Measurements from ENCODE around the gene CHRNA1. TPM values are rescaled to one million over a fixed set of nuclear protein-coding genes. Genes with fewer than 3 reads are reported as not detected.

Gene CHRNA1
- total and polyA plus RNA-seq, 2 experiments from 2014 or later = not detected

DNA sequence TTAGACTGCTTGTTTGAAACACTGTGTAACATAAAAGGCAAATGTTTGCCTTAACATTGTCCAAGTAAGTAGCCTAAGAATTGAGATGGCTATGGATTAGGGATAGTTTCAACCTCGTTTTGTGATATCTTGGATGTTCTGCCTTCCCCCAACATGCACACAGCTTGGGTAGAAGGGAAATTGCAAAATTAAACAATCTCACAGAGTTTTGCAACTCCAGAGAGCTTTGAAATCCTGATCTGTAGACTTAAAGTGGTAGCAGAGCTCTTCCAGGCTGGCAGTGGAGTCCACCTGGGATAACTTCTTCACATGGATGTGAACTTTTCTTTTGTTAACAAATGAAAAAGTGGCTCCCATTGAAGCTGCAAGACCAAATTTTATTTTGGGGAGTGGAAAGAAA lies 59.6 kb downstream of the CHRNA1 start:
- H2AFZ ChIP-seq = peak overlapping the region; percentile 75
- H3K27me3 ChIP-seq (ENCODE audit: insufficient read depth) = no peaks in the 10 kb centered on the region
- H3K4me1 ChIP-seq (ENCODE audit: insufficient read depth) = no peaks in the 10 kb centered on the region
- H3K9me3 Mint-ChIP-seq = peaks cover 4% of the 10 kb centered on the region; the same call in 1 of the 3 replicates
- H3K27ac Mint-ChIP-seq = no peak overlapping the region
- no peaks in the 10 kb centered on the region for H3K4me1 Mint-ChIP-seq
- no peaks in the 10 kb centered on the region for H3K36me3 ChIP-seq (ENCODE audit: insufficient read depth)
- ATAC-seq (no peak), DNase-seq (ENCODE audit: low spot score) (no peak)
- H3K4me3 Mint-ChIP-seq = no peak overlapping the region
- peaks cover 2% of the 10 kb centered on the region for H3K27me3 Mint-ChIP-seq (ENCODE audit: insufficient read depth, low read depth, poor library complexity)
- H3K79me2 ChIP-seq (replicated peaks; ENCODE audit: insufficient read depth) = no peaks in the 10 kb centered on the region
- no peak overlapping the region for H3K4me3 ChIP-seq
- H3K9me2 ChIP-seq (ENCODE audit: insufficient read depth) = no peaks in the 10 kb centered on the region
- no peaks in the 10 kb centered on the region for H4K20me1 ChIP-seq (replicated peaks; ENCODE audit: insufficient read depth)
- H3F3A ChIP-seq (replicated peaks; ENCODE audit: low read depth) = no peaks in the 10 kb centered on the region
- H3K27ac ChIP-seq (ENCODE audit: low read depth) = no peak overlapping the region
- TF ChIP-seq, protein P1, sequence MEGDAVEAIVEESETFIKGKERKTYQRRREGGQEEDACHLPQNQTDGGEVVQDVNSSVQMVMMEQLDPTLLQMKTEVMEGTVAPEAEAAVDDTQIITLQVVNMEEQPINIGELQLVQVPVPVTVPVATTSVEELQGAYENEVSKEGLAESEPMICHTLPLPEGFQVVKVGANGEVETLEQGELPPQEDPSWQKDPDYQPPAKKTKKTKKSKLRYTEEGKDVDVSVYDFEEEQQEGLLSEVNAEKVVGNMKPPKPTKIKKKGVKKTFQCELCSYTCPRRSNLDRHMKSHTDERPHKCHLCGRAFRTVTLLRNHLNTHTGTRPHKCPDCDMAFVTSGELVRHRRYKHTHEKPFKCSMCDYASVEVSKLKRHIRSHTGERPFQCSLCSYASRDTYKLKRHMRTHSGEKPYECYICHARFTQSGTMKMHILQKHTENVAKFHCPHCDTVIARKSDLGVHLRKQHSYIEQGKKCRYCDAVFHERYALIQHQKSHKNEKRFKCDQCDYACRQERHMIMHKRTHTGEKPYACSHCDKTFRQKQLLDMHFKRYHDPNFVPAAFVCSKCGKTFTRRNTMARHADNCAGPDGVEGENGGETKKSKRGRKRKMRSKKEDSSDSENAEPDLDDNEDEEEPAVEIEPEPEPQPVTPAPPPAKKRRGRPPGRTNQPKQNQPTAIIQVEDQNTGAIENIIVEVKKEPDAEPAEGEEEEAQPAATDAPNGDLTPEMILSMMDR (conservative IDR thresholded peaks at IDR 0.05; ENCODE audit: low read depth in 2 of 2) = no peak
- TF ChIP-seq, protein P2, sequence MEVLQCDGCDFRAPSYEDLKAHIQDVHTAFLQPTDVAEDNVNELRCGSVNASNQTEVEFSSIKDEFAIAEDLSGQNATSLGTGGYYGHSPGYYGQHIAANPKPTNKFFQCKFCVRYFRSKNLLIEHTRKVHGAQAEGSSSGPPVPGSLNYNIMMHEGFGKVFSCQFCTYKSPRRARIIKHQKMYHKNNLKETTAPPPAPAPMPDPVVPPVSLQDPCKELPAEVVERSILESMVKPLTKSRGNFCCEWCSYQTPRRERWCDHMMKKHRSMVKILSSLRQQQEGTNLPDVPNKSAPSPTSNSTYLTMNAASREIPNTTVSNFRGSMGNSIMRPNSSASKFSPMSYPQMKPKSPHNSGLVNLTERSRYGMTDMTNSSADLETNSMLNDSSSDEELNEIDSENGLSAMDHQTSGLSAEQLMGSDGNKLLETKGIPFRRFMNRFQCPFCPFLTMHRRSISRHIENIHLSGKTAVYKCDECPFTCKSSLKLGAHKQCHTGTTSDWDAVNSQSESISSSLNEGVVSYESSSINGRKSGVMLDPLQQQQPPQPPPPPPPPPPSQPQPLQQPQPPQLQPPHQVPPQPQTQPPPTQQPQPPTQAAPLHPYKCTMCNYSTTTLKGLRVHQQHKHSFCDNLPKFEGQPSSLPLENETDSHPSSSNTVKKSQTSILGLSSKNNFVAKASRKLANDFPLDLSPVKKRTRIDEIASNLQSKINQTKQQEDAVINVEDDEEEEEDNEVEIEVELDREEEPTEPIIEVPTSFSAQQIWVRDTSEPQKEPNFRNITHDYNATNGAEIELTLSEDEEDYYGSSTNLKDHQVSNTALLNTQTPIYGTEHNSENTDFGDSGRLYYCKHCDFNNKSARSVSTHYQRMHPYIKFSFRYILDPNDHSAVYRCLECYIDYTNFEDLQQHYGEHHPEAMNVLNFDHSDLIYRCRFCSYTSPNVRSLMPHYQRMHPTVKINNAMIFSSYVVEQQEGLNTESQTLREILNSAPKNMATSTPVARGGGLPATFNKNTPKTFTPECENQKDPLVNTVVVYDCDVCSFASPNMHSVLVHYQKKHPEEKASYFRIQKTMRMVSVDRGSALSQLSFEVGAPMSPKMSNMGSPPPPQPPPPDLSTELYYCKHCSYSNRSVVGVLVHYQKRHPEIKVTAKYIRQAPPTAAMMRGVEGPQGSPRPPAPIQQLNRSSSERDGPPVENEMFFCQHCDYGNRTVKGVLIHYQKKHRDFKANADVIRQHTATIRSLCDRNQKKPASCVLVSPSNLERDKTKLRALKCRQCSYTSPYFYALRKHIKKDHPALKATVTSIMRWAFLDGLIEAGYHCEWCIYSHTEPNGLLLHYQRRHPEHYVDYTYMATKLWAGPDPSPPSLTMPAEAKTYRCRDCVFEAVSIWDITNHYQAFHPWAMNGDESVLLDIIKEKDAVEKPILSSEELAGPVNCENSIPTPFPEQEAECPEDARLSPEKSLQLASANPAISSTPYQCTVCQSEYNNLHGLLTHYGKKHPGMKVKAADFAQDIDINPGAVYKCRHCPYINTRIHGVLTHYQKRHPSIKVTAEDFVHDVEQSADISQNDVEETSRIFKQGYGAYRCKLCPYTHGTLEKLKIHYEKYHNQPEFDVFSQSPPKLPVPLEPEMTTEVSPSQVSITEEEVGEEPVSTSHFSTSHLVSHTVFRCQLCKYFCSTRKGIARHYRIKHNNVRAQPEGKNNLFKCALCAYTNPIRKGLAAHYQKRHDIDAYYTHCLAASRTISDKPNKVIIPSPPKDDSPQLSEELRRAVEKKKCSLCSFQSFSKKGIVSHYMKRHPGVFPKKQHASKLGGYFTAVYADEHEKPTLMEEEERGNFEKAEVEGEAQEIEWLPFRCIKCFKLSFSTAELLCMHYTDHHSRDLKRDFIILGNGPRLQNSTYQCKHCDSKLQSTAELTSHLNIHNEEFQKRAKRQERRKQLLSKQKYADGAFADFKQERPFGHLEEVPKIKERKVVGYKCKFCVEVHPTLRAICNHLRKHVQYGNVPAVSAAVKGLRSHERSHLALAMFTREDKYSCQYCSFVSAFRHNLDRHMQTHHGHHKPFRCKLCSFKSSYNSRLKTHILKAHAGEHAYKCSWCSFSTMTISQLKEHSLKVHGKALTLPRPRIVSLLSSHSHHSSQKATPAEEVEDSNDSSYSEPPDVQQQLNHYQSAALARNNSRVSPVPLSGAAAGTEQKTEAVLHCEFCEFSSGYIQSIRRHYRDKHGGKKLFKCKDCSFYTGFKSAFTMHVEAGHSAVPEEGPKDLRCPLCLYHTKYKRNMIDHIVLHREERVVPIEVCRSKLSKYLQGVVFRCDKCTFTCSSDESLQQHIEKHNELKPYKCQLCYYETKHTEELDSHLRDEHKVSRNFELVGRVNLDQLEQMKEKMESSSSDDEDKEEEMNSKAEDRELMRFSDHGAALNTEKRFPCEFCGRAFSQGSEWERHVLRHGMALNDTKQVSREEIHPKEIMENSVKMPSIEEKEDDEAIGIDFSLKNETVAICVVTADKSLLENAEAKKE (CRISPR knock-in tag; IDR thresholded peaks at IDR 0.05) = no peak
- H3K4me2 ChIP-seq = no peak overlapping the region
- no peaks in the 10 kb centered on the region for H3K36me3 Mint-ChIP-seq (ENCODE audit: low read depth)

DNA sequence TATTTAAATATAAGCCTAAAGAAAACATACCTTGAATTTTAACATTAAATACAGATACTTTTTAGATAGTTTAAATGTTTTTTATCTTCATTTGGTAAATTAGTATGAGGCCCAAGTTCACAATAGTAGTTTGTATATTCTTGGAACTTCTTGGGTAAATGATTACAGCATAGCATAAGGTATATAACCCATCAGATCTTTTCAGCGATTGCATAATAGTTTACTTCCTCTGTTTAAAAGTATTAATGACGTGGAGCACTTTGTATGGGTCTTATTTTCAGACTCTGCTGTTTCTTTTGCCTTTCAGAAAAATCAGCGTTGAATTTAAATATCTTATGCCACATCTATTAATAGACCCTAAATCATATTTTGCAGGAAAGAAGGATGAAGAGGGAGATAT lies 60.2 kb downstream of the CHRNA1 start:
- Histone ChIP-seq H3K9me2 (ENCODE audit: insufficient read depth) (no peaks in the 10 kb centered on the region), H3K36me3 (ENCODE audit: insufficient read depth) (no peaks in the 10 kb centered on the region), H3K27me3 (ENCODE audit: insufficient read depth) (no peaks in the 10 kb centered on the region), H4K20me1 (replicated peaks; ENCODE audit: insufficient read depth) (no peaks in the 10 kb centered on the region), H3K27ac (ENCODE audit: low read depth) (no peak overlapping the region), H3F3A (replicated peaks; ENCODE audit: low read depth) (no peaks in the 10 kb centered on the region), H3K4me3 (no peak overlapping the region), H3K4me2 (no peak overlapping the region), H3K79me2 (replicated peaks; ENCODE audit: insufficient read depth) (no peaks in the 10 kb centered on the region), H2AFZ (no peak overlapping the region), H3K4me1 (ENCODE audit: insufficient read depth) (no peaks in the 10 kb centered on the region; the same call in 1 of the 2 replicates)
- Mint-ChIP-seq H3K9me3 (peaks cover 4% of the 10 kb centered on the region; the same call in 1 of the 3 replicates), H3K4me3 (no peak overlapping the region), H3K4me1 (peaks cover 2% of the 10 kb centered on the region; the same call in 1 of the 3 replicates), H3K36me3 (ENCODE audit: low read depth) (no peaks in the 10 kb centered on the region), H3K27me3 (ENCODE audit: insufficient read depth, low read depth, poor library complexity) (peaks cover 2% of the 10 kb centered on the region), H3K27ac (no peak overlapping the region)
- no peak for ATAC-seq
- no peak for DNase-seq (ENCODE audit: low spot score)
- TF ChIP-seq, protein P3, sequence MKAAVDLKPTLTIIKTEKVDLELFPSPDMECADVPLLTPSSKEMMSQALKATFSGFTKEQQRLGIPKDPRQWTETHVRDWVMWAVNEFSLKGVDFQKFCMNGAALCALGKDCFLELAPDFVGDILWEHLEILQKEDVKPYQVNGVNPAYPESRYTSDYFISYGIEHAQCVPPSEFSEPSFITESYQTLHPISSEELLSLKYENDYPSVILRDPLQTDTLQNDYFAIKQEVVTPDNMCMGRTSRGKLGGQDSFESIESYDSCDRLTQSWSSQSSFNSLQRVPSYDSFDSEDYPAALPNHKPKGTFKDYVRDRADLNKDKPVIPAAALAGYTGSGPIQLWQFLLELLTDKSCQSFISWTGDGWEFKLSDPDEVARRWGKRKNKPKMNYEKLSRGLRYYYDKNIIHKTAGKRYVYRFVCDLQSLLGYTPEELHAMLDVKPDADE (IDR thresholded peaks at IDR 0.05) = no peak
- TF ChIP-seq, protein P1 (conservative IDR thresholded peaks at IDR 0.05; ENCODE audit: low read depth in 2 of 2) = no peak
- TF ChIP-seq, protein P4, sequence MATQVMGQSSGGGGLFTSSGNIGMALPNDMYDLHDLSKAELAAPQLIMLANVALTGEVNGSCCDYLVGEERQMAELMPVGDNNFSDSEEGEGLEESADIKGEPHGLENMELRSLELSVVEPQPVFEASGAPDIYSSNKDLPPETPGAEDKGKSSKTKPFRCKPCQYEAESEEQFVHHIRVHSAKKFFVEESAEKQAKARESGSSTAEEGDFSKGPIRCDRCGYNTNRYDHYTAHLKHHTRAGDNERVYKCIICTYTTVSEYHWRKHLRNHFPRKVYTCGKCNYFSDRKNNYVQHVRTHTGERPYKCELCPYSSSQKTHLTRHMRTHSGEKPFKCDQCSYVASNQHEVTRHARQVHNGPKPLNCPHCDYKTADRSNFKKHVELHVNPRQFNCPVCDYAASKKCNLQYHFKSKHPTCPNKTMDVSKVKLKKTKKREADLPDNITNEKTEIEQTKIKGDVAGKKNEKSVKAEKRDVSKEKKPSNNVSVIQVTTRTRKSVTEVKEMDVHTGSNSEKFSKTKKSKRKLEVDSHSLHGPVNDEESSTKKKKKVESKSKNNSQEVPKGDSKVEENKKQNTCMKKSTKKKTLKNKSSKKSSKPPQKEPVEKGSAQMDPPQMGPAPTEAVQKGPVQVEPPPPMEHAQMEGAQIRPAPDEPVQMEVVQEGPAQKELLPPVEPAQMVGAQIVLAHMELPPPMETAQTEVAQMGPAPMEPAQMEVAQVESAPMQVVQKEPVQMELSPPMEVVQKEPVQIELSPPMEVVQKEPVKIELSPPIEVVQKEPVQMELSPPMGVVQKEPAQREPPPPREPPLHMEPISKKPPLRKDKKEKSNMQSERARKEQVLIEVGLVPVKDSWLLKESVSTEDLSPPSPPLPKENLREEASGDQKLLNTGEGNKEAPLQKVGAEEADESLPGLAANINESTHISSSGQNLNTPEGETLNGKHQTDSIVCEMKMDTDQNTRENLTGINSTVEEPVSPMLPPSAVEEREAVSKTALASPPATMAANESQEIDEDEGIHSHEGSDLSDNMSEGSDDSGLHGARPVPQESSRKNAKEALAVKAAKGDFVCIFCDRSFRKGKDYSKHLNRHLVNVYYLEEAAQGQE (IDR thresholded peaks at IDR 0.05; ENCODE audit: unreplicated experiment) = no peak
- TF ChIP-seq CREB1 (CRISPR knock-in tag; IDR thresholded peaks at IDR 0.05; ENCODE audit: low read depth) (no peak), ZNF114 (CRISPR knock-in tag; IDR thresholded peaks at IDR 0.05) (no peak)

Data from GM23338 (cell line).